Neural cell (in vitro differentiated cells): ENCODE results near the gene SMARCA4.

Experiments used
- CTCF ChIP-seq: fragments of 450-650 bp; IDR thresholded peaks from 2 replicates; pipeline ENCODE4 v1.5.1; 2014; ENCODE audit warnings: antibody characterized with exemption, mild to moderate bottlenecking, moderate library complexity; ENCODE audit not compliant: poor library complexity, severe bottlenecking
- EZH2 ChIP-seq: fragments of 200-600, 300-800 bp; shearing (Covaris generic), sonication (generic); IDR thresholded peaks from 2 replicates; pipeline ENCODE4 v1.6.1; 2014; ENCODE audit warnings: antibody characterized with exemption, low read length, borderline replicate concordance, mild to moderate bottlenecking; ENCODE audit not compliant: insufficient read depth, poor library complexity, severe bottlenecking
- POLR2AphosphoS5 ChIP-seq: IDR thresholded peaks from 2 replicates; pipeline ENCODE4 v1.6.1; 2012

- no peak for TF ChIP-seq CTCF
- no peak for TF ChIP-seq EZH2
- TF ChIP-seq POLR2AphosphoS5 = no peak
These were observed 27.6 kb downstream of the SMARCA4 start for GRCh38 chr19:10988380-10988779.
